ENCODE results near the gene WDR90. TPM values are rescaled to one million over a fixed set of nuclear protein-coding genes. Genes with fewer than 3 reads are reported as not detected.

Gene WDR90
- total and polyA plus RNA-seq, 2 of the 13 experiments (the other 11 are each of a cell fraction or from before 2014, with no cell fraction given) = 14.9 to 28.9 TPM

GRCh38 chr16:716200-716568, 67.0 kb downstream of the WDR90 start (continued):
- TF ChIP-seq REST (IDR thresholded peaks at IDR 0.05; ENCODE audit: borderline replicate concordance in 1 of 2, low read depth in 1 of 2, low read length in 2 of 2) (no peak), ZNF691 (CRISPR knock-in tag; IDR thresholded peaks at IDR 0.05; ENCODE audit: borderline replicate concordance, low read depth) (no peak), ZNF503 (CRISPR knock-in tag; IDR thresholded peaks at IDR 0.05) (no peak), KLF11 (CRISPR knock-in tag; IDR thresholded peaks at IDR 0.05) (no peak), ZNF24 (IDR thresholded peaks at IDR 0.05) (no peak), POGK (CRISPR knock-in tag; conservative IDR thresholded peaks at IDR 0.05) (no peak), SRSF9 (IDR thresholded peaks at IDR 0.05; ENCODE audit: borderline replicate concordance, insufficient read depth, low read depth, low read length, poor library complexity, severe bottlenecking) (no peak), SIN3A (IDR thresholded peaks at IDR 0.05; ENCODE audit: borderline replicate concordance, low read depth, low read length) (no peak), MBNL3 (CRISPR knock-in tag; conservative IDR thresholded peaks at IDR 0.05) (no peak), STAG1 (CRISPR knock-in tag; IDR thresholded peaks at IDR 0.05) (no peak), ZNF318 (CRISPR knock-in tag; IDR thresholded peaks at IDR 0.05) (no peak), HNF4A (CRISPR knock-in tag; IDR thresholded peaks at IDR 0.05) (peak; percentile 33; the same call in 1 of the 2 replicates)
